CD4-positive, alpha-beta T cell (primary cell): Measurements from ENCODE around the gene SMIM1. TPM values are rescaled to one million over a fixed set of nuclear protein-coding genes. Genes with fewer than 3 reads are reported as not detected.

ENCODE experiments used
- ATAC-seq: fragments of 200-7000 bp; cut with Tn5 transposase; one replicate; pipeline ENCODE4 v1.10.0; 2022; ENCODE audit warnings: mild to moderate bottlenecking; ENCODE audit not compliant: poor library complexity
- CTCF ChIA-PET: fragments of 350-600 bp; sonication (Branson Sonifier 250); formaldehyde crosslinking; loops from one replicate; lab custom pipeline; 2021; ENCODE audit warnings: antibody characterized with exemption, inconsistent platforms; lab: Charles Lee
- POLR2A ChIA-PET: fragments of 350-600 bp; sonication (Branson Sonifier 250); formaldehyde crosslinking; loops from one replicate; lab custom pipeline; 2021; ENCODE audit warnings: antibody characterized with exemption, inconsistent platforms; lab: Charles Lee
- DNase-seq, 14 experiments: peaks; one replicate each; pipeline ENCODE4 v3.0.0-alpha.2; 2013 to 2020; ENCODE audit warnings: mixed read lengths in 2 of 14
- H3K27ac ChIP-seq, 2 donors: one replicate each; pipeline versions ENCODE4 v1.5.1 to v1.7.0; 2013; ENCODE audit warnings: low read length in 2 of 2, low read depth in 1 of 2, mild to moderate bottlenecking in 1 of 2
- H3K27me3 ChIP-seq, 2 experiments: 1 replicate in 1 of 2; 2 replicates in 1 of 2; pipeline versions ENCODE4 v1.6.1 to v1.7.0; 2013; ENCODE audit warnings: low read length in 2 of 2, control low read depth in 1 of 2, mild to moderate bottlenecking in 1 of 2, moderate library complexity in 1 of 2; ENCODE audit not compliant: insufficient read depth in 2 of 2, control insufficient read depth in 1 of 2
- H3K36me3 ChIP-seq: one replicate; pipeline ENCODE4 v1.6.1; 2013; ENCODE audit warnings: low read length, control low read depth; ENCODE audit not compliant: insufficient read depth
- H3K4me1 ChIP-seq: one replicate; pipeline ENCODE4 v1.6.1; 2013; ENCODE audit warnings: low read length, control low read depth; ENCODE audit not compliant: insufficient read depth
- H3K4me3 ChIP-seq: one replicate; pipeline ENCODE4 v1.5.1; 2013; ENCODE audit warnings: mild to moderate bottlenecking, low read length, moderate library complexity
- H3K9me3 ChIP-seq, 2 experiments: 1 replicate in 1 of 2; 2 replicates in 1 of 2; pipeline versions ENCODE4 v1.6.1 to v1.7.0; 2013; ENCODE audit warnings: low read length in 2 of 2, mild to moderate bottlenecking in 2 of 2, control low read depth in 1 of 2, moderate library complexity in 1 of 2; ENCODE audit not compliant: control insufficient read depth in 1 of 2, insufficient read depth in 1 of 2
- H3K27ac Mint-ChIP-seq: one replicate; pipeline ENCODE4 v1.8.0; 2020; ENCODE audit warnings: mixed read lengths
- H3K27me3 Mint-ChIP-seq: one replicate; pipeline ENCODE4 v1.8.0; 2021; ENCODE audit warnings: mixed read lengths
- H3K36me3 Mint-ChIP-seq: one replicate; pipeline ENCODE4 v1.8.0; 2021; ENCODE audit warnings: low read depth, mixed read lengths
- H3K4me1 Mint-ChIP-seq: one replicate; pipeline ENCODE4 v1.8.0; 2021; ENCODE audit warnings: low read depth, mixed read lengths
- H3K4me3 Mint-ChIP-seq: one replicate; pipeline ENCODE4 v1.8.0; 2020; ENCODE audit warnings: mild to moderate bottlenecking, mixed read lengths
- H3K9me3 Mint-ChIP-seq: one replicate; pipeline ENCODE4 v1.8.0; 2020; ENCODE audit warnings: mixed read lengths
- intact Hi-C, 2 experiments: fragments of 100-400 bp; cut with DNase I in 1 of 2; cut with micrococcal nuclease in 1 of 2; formaldehyde crosslinking; loops; one replicate each; pipeline versions ENCODE4 v1.15.1 to v1.9.0; 2023 to 2025; cut with DNase I, micrococcal nuclease
- total RNA-seq, 174 experiments: library from RNA in 2 of 174; stranded (reverse) in 2 of 174; gene quantifications; one replicate each; pipeline ENCODE4 v1.2.3 and lab custom pipeline; 2021 to 2026
- TF ChIP-seq, protein P1 (sequence below): fragments of 200-600 bp; IDR thresholded peaks from one replicate; pipeline ENCODE4 v1.8.0; 2022; ENCODE audit warnings: antibody characterized with exemption, mild to moderate bottlenecking

The SMIM1 gene
- total RNA-seq, 2 experiments from 2014 or later: 1.8 to 2.6 TPM

DNA sequence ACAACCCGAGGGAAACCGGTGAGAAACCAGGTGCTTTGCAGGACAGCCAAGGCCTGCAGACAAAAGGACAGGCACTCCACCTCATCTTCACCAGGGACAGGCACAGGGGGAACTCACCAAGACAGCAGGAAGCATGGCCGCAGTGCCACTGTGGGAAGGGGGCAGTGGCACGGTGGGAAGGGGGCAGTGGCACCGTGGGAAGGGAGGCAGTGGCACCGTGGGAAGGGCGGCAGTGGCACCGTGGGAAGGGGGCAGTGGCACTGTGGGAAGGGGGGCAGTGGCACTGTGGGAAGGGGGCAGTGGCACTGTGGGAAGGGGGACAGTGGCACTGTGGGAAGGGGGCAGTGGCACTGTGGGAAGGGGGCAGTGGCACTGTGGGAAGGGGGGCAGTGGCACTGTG is 52.1 kb downstream of the SMIM1 start:
- Mint-ChIP-seq H3K27ac (no peak overlapping the region), H3K27me3 (no peaks in the 10 kb centered on the region), H3K4me3 (no peak overlapping the region), H3K4me1 (no peaks in the 10 kb centered on the region), H3K9me3 (no peaks in the 10 kb centered on the region), H3K36me3 (peaks cover 86% of the 10 kb centered on the region)
- intact Hi-C loops: no loop called here
- ChIA-PET CTCF (no interaction called here), POLR2A (no interaction called here)
- H3K36me3 ChIP-seq: peaks cover 72% of the 10 kb centered on the region
- TF ChIP-seq, protein P1, sequence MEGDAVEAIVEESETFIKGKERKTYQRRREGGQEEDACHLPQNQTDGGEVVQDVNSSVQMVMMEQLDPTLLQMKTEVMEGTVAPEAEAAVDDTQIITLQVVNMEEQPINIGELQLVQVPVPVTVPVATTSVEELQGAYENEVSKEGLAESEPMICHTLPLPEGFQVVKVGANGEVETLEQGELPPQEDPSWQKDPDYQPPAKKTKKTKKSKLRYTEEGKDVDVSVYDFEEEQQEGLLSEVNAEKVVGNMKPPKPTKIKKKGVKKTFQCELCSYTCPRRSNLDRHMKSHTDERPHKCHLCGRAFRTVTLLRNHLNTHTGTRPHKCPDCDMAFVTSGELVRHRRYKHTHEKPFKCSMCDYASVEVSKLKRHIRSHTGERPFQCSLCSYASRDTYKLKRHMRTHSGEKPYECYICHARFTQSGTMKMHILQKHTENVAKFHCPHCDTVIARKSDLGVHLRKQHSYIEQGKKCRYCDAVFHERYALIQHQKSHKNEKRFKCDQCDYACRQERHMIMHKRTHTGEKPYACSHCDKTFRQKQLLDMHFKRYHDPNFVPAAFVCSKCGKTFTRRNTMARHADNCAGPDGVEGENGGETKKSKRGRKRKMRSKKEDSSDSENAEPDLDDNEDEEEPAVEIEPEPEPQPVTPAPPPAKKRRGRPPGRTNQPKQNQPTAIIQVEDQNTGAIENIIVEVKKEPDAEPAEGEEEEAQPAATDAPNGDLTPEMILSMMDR: no peak
- ATAC-seq (no peak), DNase-seq (no peak)
- H3K4me3 ChIP-seq: no peak overlapping the region
- H3K27ac ChIP-seq: no peak overlapping the region
- H3K9me3 ChIP-seq: no peaks in the 10 kb centered on the region
- H3K4me1 ChIP-seq: no peaks in the 10 kb centered on the region
- no peaks in the 10 kb centered on the region for H3K27me3 ChIP-seq

DNA sequence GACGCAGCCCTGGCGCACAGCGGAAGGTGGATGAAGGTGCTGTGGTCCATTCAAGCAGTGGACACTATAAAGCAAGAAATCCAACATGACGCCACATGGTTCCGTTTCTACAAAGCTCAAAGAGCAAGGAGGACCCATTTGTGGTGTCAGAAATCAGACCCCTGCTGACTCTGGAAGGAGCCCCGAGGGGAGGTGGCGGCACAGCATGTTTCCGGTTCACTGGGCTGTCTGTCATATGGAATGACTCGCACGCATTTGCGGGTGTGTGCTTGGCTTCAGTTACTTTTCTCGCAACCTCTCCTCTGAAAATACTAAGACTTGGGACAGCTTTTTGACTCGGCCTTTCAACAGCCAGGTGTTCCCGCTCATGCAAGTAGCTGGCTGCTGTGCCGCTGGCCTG is 52.8 kb downstream of the SMIM1 start:
- no peak overlapping the region for H3K27ac Mint-ChIP-seq
- TF ChIP-seq, protein P1: no peak
- H3K27ac ChIP-seq: no peak overlapping the region
- no peak overlapping the region for H3K4me3 Mint-ChIP-seq
- no peak for DNase-seq
- ChIA-PET POLR2A (no interaction called here), CTCF (no interaction called here)
- peaks cover 86% of the 10 kb centered on the region for H3K36me3 Mint-ChIP-seq
- no peaks in the 10 kb centered on the region for H3K4me1 ChIP-seq
- H3K27me3 Mint-ChIP-seq: no peaks in the 10 kb centered on the region
- ATAC-seq: no peak
- H3K36me3 ChIP-seq: peaks cover 78% of the 10 kb centered on the region
- no peaks in the 10 kb centered on the region for H3K9me3 ChIP-seq
- H3K27me3 ChIP-seq: no peaks in the 10 kb centered on the region
- no peaks in the 10 kb centered on the region for H3K4me1 Mint-ChIP-seq
- no peak overlapping the region for H3K4me3 ChIP-seq
- intact Hi-C loops: no loop called here
- H3K9me3 Mint-ChIP-seq: no peaks in the 10 kb centered on the region

Other genes with a start within 250 kb of the SMIM1 start
- 10 to 100 TPM; 57.5 to 62.2 TPM for gene MEGF6, start 161.2 kb upstream of the SMIM1 start, total RNA-seq
- gene TPRG1L, start 147.7 kb upstream of the SMIM1 start, total RNA-seq: 10 to 100 TPM; 46.5 to 48.3 TPM
- 10 to 100 TPM; 22.3 to 22.7 TPM for gene WRAP73, start 122.6 kb upstream of the SMIM1 start, total RNA-seq
- not detected for gene TP73, start 120.2 kb upstream of the SMIM1 start, total RNA-seq
- gene CCDC27, start 20.3 kb upstream of the SMIM1 start, total RNA-seq: not detected
- gene LRRC47, start 23.7 kb downstream of the SMIM1 start, total RNA-seq: 10 to 100 TPM; 30.1 to 32.0 TPM
- 10 to 100 TPM; 16.6 to 20.5 TPM for gene CEP104, start 84.5 kb downstream of the SMIM1 start, total RNA-seq
- gene DFFB, start 84.7 kb downstream of the SMIM1 start, total RNA-seq: 1 to 10 TPM; 6.7 to 6.8 TPM
- gene C1orf174, start 127.5 kb downstream of the SMIM1 start, total RNA-seq: 10 to 100 TPM; 16.8 to 18.5 TPM